ENCODE results near the gene CDC123. TPM values are rescaled to one million over a fixed set of nuclear protein-coding genes. Genes with fewer than 3 reads are reported as not detected.

Gene CDC123
- total and polyA plus RNA-seq, 7 donors = 33.8 to 70.3 (median 50.8) TPM

DNA sequence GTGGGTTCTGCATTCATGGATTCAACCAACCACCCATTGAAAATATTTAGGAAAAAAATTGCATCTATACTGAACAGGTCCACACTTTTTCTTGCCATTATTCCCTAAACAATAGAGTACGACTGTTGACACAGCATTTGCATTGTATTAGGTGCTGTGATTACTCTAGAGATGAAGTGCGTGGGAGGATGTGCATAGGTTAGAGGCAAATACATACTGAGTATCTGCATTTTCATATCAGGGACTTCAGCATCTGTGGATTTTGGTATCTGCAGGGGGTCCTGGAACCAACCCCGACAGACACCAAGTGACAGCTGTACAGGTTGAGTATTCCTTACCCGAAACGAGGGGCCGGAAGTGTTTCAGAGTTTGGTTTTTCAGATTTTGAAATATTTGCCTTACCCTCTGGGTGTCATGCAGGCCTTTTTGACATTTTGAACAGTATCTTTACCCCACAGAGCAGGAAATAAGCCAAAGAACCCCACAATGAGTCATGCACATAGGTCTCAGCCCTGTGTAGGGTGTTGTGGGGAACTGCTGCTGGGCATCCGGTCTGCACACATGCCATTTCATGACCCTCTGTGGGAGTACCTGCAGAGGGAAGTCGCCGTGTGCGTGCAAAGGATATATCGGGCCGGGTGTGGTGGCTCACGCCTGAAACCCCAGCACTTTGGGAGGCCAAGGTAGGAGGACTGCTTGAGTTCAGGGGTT is 14.8 kb upstream of the CDC123 start:
- no peaks in the 10 kb centered on the region for H3K4me1 ChIP-seq
- no peak for DNase-seq
- intact Hi-C loops (cut with DNase I) = no loop called here
- H3K36me3 ChIP-seq = peaks cover 3 to 91% (median 34%) of the 10 kb centered on the region in 4 donors
- 78 to 87% methylated on average over 13 of the region's 13 CpGs for WGBS, 2 donors
- H3K27ac ChIP-seq = no peak overlapping the region
- TF ChIP-seq POLR2AphosphoS5 (IDR thresholded peaks at IDR 0.05) (no peak), EP300 (IDR thresholded peaks at IDR 0.05) (no peak), POLR2A (IDR thresholded peaks at IDR 0.05) (no peak), CTCF (IDR thresholded peaks at IDR 0.05) (no peak)
- H3K9me3 ChIP-seq = no peaks in the 10 kb centered on the region
- no peak overlapping the region for H3K4me3 ChIP-seq
- H3K27me3 ChIP-seq = no peaks in the 10 kb centered on the region

DNA sequence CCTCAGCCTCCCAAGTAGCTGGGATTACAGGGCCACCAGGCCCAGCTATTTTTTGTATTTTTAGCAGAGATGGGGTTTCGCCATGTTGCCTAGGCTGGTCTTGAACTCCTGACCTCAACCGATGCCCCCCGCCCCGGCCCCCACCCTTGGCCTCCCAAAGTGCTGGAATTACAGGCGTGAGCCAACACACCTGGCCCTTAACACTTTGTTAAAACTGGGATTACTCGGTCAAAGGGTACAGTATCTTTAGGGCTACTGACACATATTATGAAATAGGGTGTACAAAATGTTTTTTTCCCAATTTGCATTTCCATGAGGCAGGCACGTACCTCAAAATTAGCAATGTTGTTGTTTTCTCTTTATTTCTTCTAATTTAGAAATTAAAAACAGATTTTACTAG is 11.8 kb upstream of the CDC123 start:
- no peaks in the 10 kb centered on the region for H3K4me1 ChIP-seq
- no peak overlapping the region for H3K27ac ChIP-seq
- no peaks in the 10 kb centered on the region for H3K9me3 ChIP-seq
- TF ChIP-seq CTCF (IDR thresholded peaks at IDR 0.05) = no peak
- TF ChIP-seq POLR2A (IDR thresholded peaks at IDR 0.05) = no peak
- no peak for TF ChIP-seq EP300 (IDR thresholded peaks at IDR 0.05)
- TF ChIP-seq POLR2AphosphoS5 (IDR thresholded peaks at IDR 0.05) = no peak
- WGBS, 2 donors = 95% methylated on average over 7 of the region's 7 CpGs
- no peaks in the 10 kb centered on the region for H3K27me3 ChIP-seq
- no peak overlapping the region for H3K4me3 ChIP-seq
- intact Hi-C loops (cut with DNase I) = no loop called here
- DNase-seq = no peak
- peaks cover 0 to 70% (median 20%) of the 10 kb centered on the region in 4 donors for H3K36me3 ChIP-seq

GRCh38 chr10:12186323-12186722 is 9.7 kb upstream of the CDC123 start:
- H3K36me3 ChIP-seq = peaks cover 0 to 51% (median 19%) of the 10 kb centered on the region in 4 donors
- DNase-seq = no peak
- no peaks in the 10 kb centered on the region for H3K27me3 ChIP-seq
- no peak overlapping the region for H3K4me3 ChIP-seq
- intact Hi-C loops (cut with DNase I) = no loop called here
- no peak overlapping the region for H3K27ac ChIP-seq
- H3K9me3 ChIP-seq = no peaks in the 10 kb centered on the region
- H3K4me1 ChIP-seq = no peaks in the 10 kb centered on the region
- 74 to 91% methylated on average over 8 of the region's 8 CpGs for WGBS, 2 donors
- TF ChIP-seq CTCF (IDR thresholded peaks at IDR 0.05) (no peak), POLR2AphosphoS5 (IDR thresholded peaks at IDR 0.05) (no peak), EP300 (IDR thresholded peaks at IDR 0.05) (no peak), POLR2A (IDR thresholded peaks at IDR 0.05) (no peak)

GRCh38 chr10:12187321-12187905 is 8.6 kb upstream of the CDC123 start:
- H3K4me1 ChIP-seq = no peaks in the 10 kb centered on the region
- H3K9me3 ChIP-seq = no peaks in the 10 kb centered on the region
- intact Hi-C loops (cut with DNase I) = no loop called here
- H3K27me3 ChIP-seq = no peaks in the 10 kb centered on the region
- peaks cover 0 to 44% (median 19%) of the 10 kb centered on the region in 4 donors for H3K36me3 ChIP-seq
- no peak for DNase-seq
- 59 to 82% methylated on average over 5 of the region's 5 CpGs for WGBS, 2 donors
- TF ChIP-seq CTCF (IDR thresholded peaks at IDR 0.05) (no peak), POLR2AphosphoS5 (IDR thresholded peaks at IDR 0.05) (no peak), EP300 (IDR thresholded peaks at IDR 0.05) (no peak), POLR2A (IDR thresholded peaks at IDR 0.05) (no peak)
- no peak overlapping the region for H3K27ac ChIP-seq
- no peak overlapping the region for H3K4me3 ChIP-seq

All from sigmoid colon (tissue), 7 donors.